Type B pancreatic cell (in vitro differentiated cells): ENCODE data around the gene TMIGD3. TPM values are rescaled to one million over a fixed set of nuclear protein-coding genes. Genes with fewer than 3 reads are reported as not detected.

ENCODE experiments used
- DNase-seq: peaks from one replicate; pipeline ENCODE4 v3.0.0; 2021; ENCODE audit warnings: mixed read lengths; ENCODE audit not compliant: unreplicated experiment; ENCODE audit errors: extremely low spot score
- H3K27ac Mint-ChIP-seq: 2 replicates; pipeline ENCODE4 v1.8.0; 2021; ENCODE audit warnings: mild to moderate bottlenecking, mixed read lengths
- H3K27me3 Mint-ChIP-seq: 2 replicates; pipeline ENCODE4 v1.8.0; 2021; ENCODE audit warnings: mixed read lengths
- H3K36me3 Mint-ChIP-seq: 2 replicates; pipeline ENCODE4 v1.8.0; 2021; ENCODE audit warnings: mixed read lengths
- H3K4me1 Mint-ChIP-seq: one replicate; pipeline ENCODE4 v1.8.0; 2021; ENCODE audit warnings: mixed read lengths; ENCODE audit not compliant: unreplicated experiment
- H3K4me3 Mint-ChIP-seq: 2 replicates; pipeline ENCODE4 v1.8.0; 2021; ENCODE audit warnings: mild to moderate bottlenecking, mixed read lengths
- H3K9me3 Mint-ChIP-seq: 2 replicates; pipeline ENCODE4 v1.8.0; 2021; ENCODE audit warnings: mixed read lengths
- total RNA-seq: library from RNA; stranded (reverse); gene quantifications from 2 replicates; pipeline ENCODE4 v1.2.1, GENCODE V29; 2021; ENCODE audit warnings: low replicate concordance
- TF ChIP-seq, protein P1 (sequence below): fragments of 200-600 bp; sonication (generic); conservative IDR thresholded peaks from 2 replicates; pipeline ENCODE4 v1.5.0; 2021; ENCODE audit warnings: antibody characterized with exemption, mild to moderate bottlenecking

Gene TMIGD3
- total RNA-seq, 1 donor from 2014 or later, result not detected

DNA sequence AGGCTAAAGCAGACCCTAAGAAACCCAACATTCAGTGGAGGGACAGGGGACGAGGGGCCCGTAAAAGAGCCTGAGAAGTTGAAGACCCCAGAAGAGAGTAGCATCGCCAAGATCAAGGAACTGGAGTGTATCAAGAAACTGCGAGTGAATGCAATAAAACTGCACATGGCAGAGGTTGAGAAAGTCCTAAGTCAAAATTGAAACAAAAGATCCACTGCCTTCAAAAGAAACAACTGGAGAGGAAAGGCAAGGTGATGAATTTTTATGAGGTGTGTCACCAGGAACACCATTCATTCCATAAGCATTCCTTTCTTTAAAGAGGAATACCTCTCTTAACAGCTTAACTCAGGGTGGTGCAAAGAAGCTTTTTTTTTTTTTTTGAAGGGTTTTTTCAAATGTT, 38.3 kb upstream of the TMIGD3 start:
- TF ChIP-seq, protein P1, sequence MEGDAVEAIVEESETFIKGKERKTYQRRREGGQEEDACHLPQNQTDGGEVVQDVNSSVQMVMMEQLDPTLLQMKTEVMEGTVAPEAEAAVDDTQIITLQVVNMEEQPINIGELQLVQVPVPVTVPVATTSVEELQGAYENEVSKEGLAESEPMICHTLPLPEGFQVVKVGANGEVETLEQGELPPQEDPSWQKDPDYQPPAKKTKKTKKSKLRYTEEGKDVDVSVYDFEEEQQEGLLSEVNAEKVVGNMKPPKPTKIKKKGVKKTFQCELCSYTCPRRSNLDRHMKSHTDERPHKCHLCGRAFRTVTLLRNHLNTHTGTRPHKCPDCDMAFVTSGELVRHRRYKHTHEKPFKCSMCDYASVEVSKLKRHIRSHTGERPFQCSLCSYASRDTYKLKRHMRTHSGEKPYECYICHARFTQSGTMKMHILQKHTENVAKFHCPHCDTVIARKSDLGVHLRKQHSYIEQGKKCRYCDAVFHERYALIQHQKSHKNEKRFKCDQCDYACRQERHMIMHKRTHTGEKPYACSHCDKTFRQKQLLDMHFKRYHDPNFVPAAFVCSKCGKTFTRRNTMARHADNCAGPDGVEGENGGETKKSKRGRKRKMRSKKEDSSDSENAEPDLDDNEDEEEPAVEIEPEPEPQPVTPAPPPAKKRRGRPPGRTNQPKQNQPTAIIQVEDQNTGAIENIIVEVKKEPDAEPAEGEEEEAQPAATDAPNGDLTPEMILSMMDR, result no peak
- H3K4me3 Mint-ChIP-seq, result no peak overlapping the region
- H3K27me3 Mint-ChIP-seq, result peaks cover 6% of the 10 kb centered on the region
- peaks cover 3% of the 10 kb centered on the region for H3K9me3 Mint-ChIP-seq
- H3K36me3 Mint-ChIP-seq, result no peaks in the 10 kb centered on the region
- H3K27ac Mint-ChIP-seq, result no peak overlapping the region
- no peaks in the 10 kb centered on the region for H3K4me1 Mint-ChIP-seq
- no peak for DNase-seq

DNA sequence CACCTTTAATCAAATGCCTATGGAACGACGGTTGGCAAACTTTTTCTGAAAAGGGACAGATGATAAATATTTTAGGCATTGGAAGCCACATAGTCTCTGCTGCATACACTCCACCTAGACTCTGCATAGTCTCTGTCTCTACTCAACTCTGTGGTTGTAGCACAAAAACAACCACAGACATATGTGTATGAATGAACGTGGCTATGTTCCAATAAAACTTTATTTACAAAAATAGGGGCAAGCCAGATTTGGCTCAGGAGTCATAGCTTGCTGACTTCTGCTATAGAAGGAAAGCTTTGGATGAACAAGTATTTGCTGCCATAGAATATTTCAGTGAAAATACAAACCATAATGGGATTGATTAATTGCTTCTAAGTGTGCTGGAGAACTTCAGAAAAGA, 37.5 kb upstream of the TMIGD3 start:
- TF ChIP-seq, protein P1, result no peak
- no peak overlapping the region for H3K4me3 Mint-ChIP-seq
- peaks cover 3% of the 10 kb centered on the region for H3K27me3 Mint-ChIP-seq
- no peaks in the 10 kb centered on the region for H3K36me3 Mint-ChIP-seq
- DNase-seq, result no peak
- H3K4me1 Mint-ChIP-seq, result no peaks in the 10 kb centered on the region
- no peaks in the 10 kb centered on the region for H3K9me3 Mint-ChIP-seq
- H3K27ac Mint-ChIP-seq, result no peak overlapping the region

DNA sequence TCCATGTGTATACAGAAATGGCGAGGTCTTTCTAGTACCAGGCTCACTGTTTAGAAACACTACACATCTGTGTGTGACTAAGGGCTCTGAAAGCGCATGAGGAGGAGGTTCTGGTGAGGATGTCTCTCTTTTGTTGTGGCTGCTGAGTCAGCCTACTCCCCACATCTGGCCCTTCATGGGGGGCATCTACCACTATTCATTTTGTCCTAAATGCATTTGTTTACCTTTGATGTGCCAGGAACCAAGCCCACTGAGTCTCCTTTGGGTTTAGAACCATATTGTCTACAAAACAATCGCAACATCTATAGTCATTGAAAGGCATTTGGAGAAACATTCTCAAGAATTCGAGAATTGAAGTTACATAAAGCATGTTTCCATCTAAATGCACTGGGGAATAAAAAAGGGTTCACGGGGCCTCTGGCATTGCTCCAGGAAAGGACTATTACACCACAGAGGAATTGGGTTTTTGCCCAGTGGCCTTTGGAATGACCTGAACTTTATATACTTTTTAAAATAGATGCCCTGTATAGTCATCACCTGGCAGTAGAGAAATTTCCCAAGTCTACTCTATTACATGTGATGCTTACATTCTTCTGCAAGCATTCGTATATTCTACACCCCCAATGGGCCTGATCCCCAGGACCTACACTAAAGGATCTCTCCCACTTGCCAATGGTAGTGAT, 35.1 kb upstream of the TMIGD3 start:
- Mint-ChIP-seq H3K27ac (no peak overlapping the region), H3K4me1 (no peaks in the 10 kb centered on the region), H3K9me3 (no peaks in the 10 kb centered on the region), H3K27me3 (peaks cover 3% of the 10 kb centered on the region), H3K36me3 (no peaks in the 10 kb centered on the region), H3K4me3 (no peak overlapping the region)
- DNase-seq, result no peak
- TF ChIP-seq, protein P1, result no peak

DNA sequence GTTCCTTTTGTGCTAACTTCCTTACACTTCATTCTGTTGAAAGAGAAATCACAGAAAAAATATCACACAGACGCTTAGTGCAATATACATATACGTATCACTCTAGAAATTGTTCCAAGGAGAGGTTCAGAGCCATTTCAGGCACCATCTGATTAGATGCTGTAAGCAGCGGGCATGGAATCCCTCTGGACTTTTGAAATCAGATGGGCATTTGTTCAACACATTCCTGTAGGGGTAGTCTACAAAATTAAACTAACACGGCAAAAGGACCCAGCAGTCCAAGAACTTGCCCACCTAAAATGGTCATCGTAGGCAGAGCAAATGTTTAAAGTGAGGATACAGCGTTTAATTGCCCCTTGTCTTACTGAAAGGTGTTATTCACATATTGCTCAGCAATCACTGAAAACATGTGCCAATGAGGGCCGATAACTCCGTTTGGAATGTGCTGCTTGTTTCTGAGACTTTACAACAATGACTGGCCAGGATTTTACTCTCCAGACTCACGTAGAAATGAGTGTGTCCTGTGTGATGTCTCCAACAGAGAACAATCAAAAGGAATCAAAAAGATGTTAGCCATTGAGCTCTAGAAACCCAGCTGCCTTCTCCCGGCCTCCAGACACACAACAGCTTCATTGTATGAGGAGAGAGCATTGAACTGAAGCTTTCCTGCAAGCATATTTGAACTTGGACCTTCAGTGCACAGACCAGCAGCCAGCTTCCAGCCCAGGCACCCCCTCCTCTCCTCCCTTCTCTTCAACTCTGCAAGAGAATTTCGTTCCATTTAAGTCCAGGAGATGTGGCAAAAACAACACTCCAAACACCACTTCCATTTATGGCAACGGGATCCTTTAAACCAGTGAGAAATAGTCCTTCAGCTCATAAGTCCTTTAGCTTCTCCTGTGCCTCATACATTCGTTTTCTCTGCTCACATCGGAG, 32.1 kb upstream of the TMIGD3 start:
- no peaks in the 10 kb centered on the region for H3K4me1 Mint-ChIP-seq
- TF ChIP-seq, protein P1, result no peak
- no peak overlapping the region for H3K4me3 Mint-ChIP-seq
- no peaks in the 10 kb centered on the region for H3K36me3 Mint-ChIP-seq
- H3K27me3 Mint-ChIP-seq, result peaks cover 3% of the 10 kb centered on the region
- no peak for DNase-seq
- H3K9me3 Mint-ChIP-seq, result no peaks in the 10 kb centered on the region
- H3K27ac Mint-ChIP-seq, result no peak overlapping the region

DNA sequence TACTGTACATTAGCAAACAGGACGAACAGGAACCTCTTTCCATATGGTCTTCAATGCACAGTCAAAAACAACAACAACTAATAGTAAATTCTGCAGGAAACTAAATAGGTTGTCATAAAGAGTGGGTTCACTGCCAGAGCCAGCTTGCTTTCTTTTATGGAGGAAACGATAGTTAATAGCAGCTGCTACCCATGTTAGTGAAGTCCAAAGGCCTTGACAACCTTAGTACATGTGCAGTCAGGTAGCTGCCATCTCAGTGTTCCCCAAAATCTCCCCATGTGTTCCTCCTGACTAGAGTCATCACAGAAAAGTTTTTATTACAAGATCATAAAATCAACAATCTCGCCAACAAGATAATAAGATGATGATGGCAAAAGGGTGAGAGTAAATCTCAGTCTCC, 16.6 kb upstream of the TMIGD3 start:
- H3K36me3 Mint-ChIP-seq, result no peaks in the 10 kb centered on the region
- H3K4me3 Mint-ChIP-seq, result no peak overlapping the region
- H3K9me3 Mint-ChIP-seq, result peaks cover 3% of the 10 kb centered on the region
- H3K27me3 Mint-ChIP-seq, result no peaks in the 10 kb centered on the region
- H3K4me1 Mint-ChIP-seq, result no peaks in the 10 kb centered on the region
- no peak for DNase-seq
- H3K27ac Mint-ChIP-seq, result no peak overlapping the region
- TF ChIP-seq, protein P1, result no peak
